HL-60 (cell line): Measurements from ENCODE around the gene DRC3.

Experiments
- POLR2AphosphoS5 ChIP-seq: IDR thresholded peaks from 2 replicates; pipeline ENCODE4 v1.6.1; 2012; ENCODE audit warnings: low read depth
- TF ChIP-seq, protein P1 (sequence below): IDR thresholded peaks from one replicate; pipeline ENCODE4 v1.5.1; 2011; ENCODE audit warnings: low read length, control low read depth, inconsistent platforms; ENCODE audit not compliant: insufficient read depth
- TF ChIP-seq, protein P2 (sequence below): IDR thresholded peaks from 2 replicates; pipeline ENCODE4 v1.6.1; 2012; ENCODE audit warnings: low read depth; ENCODE audit not compliant: insufficient replicate concordance

DNA sequence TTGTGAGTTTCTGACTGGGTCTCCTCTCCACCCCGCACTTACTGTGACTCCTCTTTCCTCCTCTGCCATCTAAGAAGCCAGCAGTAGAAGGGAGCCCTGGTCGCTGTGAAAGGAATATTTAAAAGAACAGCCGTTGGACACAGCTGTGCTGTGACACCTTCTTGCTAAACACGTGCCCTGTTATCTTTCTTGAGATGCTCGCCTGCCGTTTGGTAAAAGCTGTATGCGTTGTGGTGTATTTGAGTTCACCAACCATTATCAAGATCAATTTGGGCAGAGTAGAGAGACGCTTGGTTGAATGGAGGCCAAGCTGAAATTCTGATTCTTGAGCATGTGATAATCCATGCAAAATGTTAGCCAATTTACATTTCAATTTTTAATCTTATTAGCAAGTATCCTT lies 70.3 kb downstream of the DRC3 start:
- TF ChIP-seq, protein P1, sequence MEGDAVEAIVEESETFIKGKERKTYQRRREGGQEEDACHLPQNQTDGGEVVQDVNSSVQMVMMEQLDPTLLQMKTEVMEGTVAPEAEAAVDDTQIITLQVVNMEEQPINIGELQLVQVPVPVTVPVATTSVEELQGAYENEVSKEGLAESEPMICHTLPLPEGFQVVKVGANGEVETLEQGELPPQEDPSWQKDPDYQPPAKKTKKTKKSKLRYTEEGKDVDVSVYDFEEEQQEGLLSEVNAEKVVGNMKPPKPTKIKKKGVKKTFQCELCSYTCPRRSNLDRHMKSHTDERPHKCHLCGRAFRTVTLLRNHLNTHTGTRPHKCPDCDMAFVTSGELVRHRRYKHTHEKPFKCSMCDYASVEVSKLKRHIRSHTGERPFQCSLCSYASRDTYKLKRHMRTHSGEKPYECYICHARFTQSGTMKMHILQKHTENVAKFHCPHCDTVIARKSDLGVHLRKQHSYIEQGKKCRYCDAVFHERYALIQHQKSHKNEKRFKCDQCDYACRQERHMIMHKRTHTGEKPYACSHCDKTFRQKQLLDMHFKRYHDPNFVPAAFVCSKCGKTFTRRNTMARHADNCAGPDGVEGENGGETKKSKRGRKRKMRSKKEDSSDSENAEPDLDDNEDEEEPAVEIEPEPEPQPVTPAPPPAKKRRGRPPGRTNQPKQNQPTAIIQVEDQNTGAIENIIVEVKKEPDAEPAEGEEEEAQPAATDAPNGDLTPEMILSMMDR = no peak
- TF ChIP-seq POLR2AphosphoS5 = no peak
- TF ChIP-seq, protein P2, sequence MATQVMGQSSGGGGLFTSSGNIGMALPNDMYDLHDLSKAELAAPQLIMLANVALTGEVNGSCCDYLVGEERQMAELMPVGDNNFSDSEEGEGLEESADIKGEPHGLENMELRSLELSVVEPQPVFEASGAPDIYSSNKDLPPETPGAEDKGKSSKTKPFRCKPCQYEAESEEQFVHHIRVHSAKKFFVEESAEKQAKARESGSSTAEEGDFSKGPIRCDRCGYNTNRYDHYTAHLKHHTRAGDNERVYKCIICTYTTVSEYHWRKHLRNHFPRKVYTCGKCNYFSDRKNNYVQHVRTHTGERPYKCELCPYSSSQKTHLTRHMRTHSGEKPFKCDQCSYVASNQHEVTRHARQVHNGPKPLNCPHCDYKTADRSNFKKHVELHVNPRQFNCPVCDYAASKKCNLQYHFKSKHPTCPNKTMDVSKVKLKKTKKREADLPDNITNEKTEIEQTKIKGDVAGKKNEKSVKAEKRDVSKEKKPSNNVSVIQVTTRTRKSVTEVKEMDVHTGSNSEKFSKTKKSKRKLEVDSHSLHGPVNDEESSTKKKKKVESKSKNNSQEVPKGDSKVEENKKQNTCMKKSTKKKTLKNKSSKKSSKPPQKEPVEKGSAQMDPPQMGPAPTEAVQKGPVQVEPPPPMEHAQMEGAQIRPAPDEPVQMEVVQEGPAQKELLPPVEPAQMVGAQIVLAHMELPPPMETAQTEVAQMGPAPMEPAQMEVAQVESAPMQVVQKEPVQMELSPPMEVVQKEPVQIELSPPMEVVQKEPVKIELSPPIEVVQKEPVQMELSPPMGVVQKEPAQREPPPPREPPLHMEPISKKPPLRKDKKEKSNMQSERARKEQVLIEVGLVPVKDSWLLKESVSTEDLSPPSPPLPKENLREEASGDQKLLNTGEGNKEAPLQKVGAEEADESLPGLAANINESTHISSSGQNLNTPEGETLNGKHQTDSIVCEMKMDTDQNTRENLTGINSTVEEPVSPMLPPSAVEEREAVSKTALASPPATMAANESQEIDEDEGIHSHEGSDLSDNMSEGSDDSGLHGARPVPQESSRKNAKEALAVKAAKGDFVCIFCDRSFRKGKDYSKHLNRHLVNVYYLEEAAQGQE = no peak
